Stimulated activated CD4-positive, alpha-beta T cell treated with anti-CD3 and anti-CD28 coated beads, TNF-alpha, amount 100 ng/mL, for 4 hours (primary cell): ENCODE results near the gene TRIM71.
"Not testable (repeated sequence)": the region's sequence is repeated elsewhere in the genome, so short reads cannot be mapped to it uniquely, and the experiment has no call there.

Source experiments
- DNase-seq, 3 experiments: peaks; one replicate each; pipeline ENCODE4 v3.0.0-alpha.2; 2020; ENCODE audit warnings: low read depth in 3 of 3

Gene TRIM71

GRCh38 chr3:32819551-32820348, 2.0 kb downstream of the TRIM71 start:
- DNase-seq = no peak

GRCh38 chr3:32820430-32820829, 2.6 kb downstream of the TRIM71 start:
- DNase-seq = no peak

DNA sequence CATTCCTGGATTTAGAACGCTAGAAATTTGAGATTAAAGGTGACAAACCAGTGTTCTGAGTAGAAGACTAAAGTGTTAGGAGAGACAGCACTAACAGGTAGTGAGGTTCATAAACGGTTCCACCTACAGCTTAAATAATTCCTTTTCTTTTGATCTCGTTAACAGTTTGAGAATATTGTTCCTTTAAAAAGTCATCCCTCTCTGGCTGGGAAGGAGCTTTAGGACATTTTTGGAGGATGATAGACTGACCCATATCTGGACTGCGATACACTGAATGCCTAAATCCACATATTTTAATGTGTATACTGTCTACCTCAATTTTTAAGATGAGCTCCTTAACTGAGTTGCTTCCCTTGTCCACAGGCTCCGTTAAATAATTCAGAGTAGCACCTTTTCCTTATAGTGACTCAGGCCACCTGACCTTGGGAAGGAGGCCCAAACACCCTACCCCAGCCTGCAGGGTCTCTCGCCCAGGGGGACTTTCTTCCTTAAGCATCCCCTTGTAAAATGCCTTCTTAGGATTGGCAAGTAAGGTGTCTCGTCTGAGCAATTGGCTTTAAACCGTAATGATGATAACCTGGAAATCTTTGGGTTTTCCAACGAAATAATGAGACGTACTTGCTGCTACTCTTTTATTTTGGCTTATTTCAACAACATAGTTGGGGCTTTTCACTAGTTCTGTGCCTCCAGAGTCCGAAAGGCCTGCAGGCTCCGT, 3.3 kb downstream of the TRIM71 start:
- no peak for DNase-seq

GRCh38 chr3:32821686-32822296, 4.0 kb downstream of the TRIM71 start:
- DNase-seq = no peak

DNA sequence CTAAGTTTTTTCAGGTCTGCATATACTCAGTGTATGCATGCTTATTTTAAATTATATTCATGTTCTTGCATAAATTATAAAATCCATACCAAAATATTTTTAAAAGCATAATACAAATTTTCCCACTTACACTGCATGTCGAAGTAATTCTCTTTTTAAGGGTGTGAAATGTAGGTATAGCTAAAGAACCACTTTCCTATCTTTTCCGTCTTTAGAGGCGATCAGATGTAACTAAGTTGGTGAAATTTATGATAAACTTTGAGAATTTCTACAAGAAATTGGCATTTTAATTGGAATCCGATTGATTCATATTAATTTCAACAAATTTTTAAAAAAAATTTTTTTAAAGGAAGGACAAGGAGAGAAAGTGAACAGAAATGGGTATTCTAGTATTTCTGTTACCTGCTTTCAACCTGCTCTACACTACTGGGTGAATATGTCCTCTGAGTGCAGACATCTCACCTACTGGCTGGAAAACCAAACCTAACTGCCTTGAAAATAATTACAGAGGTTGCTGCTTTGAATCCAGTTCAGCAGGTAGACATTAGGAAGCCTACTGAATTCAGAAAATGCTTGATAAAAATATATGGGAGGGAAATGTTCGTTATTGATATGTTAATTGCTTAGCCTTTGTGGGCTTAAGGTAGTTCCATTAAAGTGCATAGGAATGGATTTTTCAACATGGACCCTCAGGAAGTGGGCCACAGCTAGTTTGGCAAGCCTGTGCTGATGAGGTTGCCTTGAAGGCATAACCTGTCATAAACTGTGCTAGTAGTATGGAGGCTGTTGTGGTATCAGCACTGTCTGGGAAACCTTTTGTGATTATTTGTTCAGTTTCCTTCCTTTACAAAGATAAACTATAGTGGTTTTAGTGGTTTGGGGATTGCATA, 5.1 kb downstream of the TRIM71 start:
- no peak for DNase-seq

GRCh38 chr3:32823641-32824184, 5.9 kb downstream of the TRIM71 start:
- not testable (repeated sequence) for DNase-seq

DNA sequence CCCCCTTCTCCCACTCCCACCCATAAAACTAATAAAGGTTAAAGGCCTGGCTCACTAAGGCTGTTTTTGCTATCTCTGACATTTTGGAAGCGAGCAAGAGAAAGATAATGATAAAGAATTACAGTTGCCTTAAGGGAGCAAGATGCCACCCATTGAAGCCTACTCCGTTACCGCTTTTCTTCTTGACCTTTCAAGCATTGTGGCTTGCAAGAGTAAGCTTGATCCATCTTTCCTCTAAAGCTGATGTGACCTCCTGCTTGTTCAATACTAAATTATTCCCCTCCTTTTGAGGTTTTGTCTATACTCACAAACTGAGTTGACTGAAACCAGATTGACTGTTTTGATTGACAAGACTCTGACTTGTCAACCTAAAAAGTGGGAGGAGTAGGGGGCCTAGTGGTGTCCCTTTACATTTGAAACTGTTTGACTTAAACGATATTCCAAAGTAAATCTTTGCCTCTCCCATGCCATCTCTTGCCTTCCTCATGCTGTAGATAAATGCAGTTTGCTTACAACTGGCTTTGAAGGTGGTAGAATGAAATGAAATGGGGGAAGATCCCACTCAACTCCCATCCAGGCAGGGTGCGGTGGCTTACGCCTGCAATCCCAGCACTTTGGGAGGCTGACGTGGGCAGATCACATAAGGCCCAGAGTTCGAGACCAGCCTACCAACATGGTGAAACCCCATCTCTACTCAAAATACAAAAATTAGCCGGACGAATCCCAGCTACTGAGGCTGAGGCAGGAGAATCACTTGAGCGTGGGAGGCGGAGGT, 8.0 kb downstream of the TRIM71 start:
- no peak for DNase-seq

DNA sequence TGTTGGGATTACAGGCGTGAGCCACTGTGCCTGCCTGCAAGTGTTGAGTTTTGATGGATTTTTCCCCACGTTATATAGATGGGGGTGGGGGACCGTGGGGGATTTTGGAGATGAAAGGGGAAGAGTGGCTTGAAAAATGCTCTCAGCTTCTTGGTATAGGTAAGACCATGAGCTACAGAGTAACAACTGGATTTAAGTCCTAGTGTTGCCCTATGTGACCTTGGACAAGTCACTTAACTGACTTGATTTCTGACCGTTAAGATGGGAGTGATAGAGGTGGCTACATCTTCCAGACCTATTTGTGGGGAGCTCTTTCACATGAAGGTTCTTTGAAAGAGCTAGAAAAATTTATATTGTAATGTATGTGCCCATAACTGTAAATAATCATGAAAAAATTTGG, 13.3 kb downstream of the TRIM71 start:
- no peak for DNase-seq

- DNase-seq = no peak
These were observed 14.0 kb downstream of the TRIM71 start for GRCh38 chr3:32831791-32832190.

DNA sequence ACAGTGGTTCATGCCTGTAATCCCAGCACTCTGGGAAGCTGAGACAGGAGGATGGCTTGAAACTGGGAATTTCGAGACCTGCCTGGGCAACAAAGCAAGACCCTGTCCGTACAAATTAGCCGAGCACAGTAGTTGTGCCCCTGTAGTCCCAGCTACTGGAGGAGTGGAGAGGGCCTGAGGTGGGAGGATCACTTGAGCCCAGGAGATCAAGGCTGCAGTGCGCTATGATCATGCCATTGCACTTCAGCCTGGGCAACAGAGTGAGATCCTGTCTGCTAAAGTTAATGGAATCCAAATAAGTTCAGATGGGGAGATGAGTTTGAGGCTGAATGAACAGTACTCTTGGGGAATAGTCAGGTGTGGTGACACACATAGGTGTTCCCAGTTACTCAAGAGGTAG, 14.4 kb downstream of the TRIM71 start:
- DNase-seq = no peak

- DNase-seq = no peak
These were observed 17.2 kb downstream of the TRIM71 start for GRCh38 chr3:32835049-32835371.

DNA sequence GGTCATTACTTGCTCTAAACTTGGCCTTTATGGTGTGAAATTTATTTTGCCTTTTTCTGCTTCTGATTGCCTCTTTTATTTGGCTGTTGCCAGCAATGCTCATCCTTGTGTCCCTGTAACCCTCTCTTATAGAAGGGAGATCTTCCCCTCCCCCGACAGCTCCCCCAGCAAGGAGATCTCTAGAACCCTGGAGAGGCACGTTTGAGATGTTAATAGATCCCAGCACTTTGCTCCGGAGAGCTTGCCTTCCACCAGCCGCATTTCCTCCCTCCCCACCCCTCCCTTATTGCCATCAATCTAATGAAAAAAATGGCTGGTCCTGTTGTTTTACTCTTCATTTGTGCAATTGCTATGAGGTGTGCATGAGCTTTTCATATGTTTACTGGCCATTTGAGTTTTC, 18.2 kb downstream of the TRIM71 start:
- DNase-seq = no peak

DNA sequence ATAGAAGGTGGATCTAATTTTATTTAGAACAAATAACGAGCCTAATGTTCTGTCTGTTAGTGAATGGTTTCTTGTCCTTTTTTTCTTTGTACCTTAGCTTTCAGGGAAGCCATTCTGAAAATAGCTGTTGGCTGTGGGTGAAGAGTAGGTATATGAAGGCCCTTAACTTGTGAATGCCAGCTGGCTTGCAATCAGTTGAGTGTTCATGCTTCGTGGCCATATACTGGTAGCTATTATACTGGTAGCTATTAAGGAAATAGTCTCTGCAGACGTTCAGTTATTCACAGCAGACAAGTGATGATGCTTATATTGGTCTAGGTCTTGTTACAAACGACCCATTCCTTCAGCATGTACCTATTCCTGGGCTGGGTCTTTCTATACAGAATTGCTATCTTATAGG, 18.8 kb downstream of the TRIM71 start:
- no peak for DNase-seq

DNA sequence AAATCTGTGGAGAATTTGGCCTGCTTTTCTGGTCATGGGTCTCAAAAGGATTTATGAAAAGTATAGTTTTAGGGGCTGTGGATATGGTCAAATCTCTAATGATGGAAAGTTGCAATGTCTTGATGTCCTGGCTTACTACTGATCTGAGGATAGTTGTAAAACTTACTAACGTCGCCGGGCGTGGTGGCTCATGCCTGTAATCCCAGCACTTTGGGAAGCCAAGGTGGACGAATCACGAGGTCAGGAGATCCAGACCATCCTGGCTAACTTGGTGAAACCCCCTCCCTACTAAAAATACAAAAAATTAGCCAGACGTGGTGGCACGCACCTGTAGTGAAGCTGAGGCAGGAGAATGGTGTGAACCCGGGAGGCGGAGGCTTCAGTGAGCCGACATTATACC, 19.6 kb downstream of the TRIM71 start:
- no peak for DNase-seq

DNA sequence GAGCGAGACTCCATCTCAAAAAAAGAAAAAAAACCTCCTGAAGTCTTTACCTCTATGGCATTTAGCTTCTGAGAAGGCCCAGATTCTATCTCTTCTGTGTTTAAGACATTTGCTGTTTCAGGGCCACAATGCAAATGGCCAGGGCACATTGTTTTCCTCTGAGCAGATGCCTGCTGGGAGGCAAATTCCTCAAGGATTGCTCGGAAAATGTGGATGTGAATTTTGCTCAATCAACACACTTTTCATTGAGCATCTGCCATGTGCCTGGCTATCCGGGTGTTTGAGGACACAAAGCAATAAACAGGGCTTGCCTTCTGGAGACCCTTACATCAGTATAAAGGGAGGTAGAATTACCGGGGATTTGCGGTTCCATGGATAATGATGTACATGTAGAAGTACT, 20.0 kb downstream of the TRIM71 start:
- DNase-seq = no peak

DNA sequence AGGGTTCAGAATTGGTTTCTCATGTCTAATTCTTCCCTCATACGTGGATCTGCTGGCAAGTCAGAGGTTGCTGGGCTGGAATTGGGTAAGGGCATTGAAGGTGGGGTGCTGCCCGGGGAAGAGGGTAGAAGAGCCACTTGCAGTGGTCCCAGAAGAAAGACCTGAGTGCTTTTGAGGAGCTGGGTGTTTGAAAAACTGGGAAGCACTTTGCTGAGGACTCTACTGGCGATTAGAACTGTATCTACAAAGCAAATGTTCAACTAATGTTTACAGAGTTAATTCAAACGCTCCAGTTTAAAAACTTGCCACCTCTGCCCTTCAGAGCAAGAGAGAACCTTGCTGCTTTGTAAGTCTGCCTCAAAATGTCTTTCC, 21.9 kb downstream of the TRIM71 start:
- no peak for DNase-seq

DNA sequence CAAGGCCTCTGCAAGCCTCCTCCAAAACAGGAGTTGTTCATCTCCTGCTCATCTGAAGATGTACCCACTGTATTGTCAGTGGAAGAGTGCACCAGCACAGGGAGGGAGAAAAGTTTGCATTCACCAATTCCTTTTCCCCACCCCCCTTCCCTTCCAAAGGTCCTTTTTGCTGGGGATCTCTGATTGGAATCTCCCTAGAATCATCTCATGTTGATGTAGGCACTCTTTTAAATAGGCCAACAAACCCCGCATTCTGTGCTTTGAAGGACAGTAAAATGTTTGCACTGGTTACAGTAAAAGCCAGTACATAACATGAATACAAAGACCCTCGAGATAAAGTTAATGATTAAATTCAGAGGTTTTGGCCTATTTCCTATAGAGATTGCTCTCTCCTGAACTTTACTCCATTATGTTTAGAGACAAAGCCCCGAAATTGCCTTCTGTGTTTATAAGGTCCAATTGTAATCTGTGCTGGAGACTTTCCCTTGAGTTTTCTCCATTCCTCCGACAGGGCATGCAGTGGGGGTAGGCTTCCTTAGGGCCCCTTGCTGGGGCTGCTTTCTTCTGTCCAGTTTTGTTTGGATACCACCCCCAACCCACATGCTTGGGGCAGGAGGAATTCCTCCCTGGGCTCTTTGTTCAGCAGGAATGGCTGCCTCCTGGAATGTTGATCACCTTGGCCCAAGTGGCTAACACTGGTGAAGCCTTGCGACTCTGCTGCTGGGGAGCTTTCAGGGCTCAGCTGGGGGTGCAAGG, 22.5 kb downstream of the TRIM71 start:
- DNase-seq = no peak

GRCh38 chr3:32841341-32841740, 23.5 kb downstream of the TRIM71 start:
- DNase-seq = no peak

DNA sequence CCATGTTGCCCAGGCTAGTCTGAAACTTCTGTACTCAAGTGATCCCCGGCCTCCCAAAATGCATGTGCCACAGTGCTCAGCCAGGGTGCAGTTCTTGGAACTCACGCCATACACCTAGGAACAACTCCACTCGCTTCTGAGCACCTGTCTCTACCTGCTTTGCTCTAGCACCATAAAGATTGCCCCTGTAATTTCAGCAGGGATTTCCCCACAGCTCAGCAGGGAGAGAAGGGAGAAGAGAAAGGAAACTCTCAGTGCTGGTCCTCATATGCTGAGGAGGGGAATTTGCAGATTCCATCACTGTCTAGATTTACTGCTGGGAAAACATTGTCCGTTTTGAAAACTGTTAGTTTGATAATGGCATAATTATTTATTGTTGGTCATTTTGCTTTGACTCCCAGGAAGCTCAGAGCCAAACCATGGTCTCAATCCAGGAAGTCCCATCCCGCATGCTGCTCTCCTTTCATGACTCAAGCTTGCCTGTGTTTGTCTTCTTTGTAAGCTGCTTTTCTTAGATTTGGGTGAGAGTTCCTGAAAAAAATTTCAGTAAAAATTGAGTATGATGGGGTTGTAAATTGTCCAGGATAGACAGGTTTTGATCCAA, 24.2 kb downstream of the TRIM71 start:
- DNase-seq = no peak

GRCh38 chr3:32842531-32842931, 24.7 kb downstream of the TRIM71 start:
- no peak for DNase-seq
